Thyroid gland (tissue), 4 donors: Measurements from ENCODE around the gene KCNIP3.

Experiments used
- POLR2A ChIP-seq, 2 donors: fragments of 450-650 bp; IDR thresholded peaks; one replicate each; pipeline ENCODE4 v1.6.1; 2017; ENCODE audit warnings: antibody characterized with exemption in 2 of 2, mild to moderate bottlenecking in 2 of 2, moderate library complexity in 1 of 2
- TF ChIP-seq, protein P1 (sequence below), 6 experiments: fragments of 200-600 bp in 3 of 6; fragments of 450-650 bp in 3 of 6; sonication (generic) in 3 of 6; IDR thresholded peaks; one replicate each; pipeline ENCODE4 v1.5.1; 2016 to 2019; ENCODE audit warnings: antibody characterized with exemption in 6 of 6, mild to moderate bottlenecking in 2 of 6, inconsistent platforms in 1 of 6, moderate library complexity in 1 of 6

DNA sequence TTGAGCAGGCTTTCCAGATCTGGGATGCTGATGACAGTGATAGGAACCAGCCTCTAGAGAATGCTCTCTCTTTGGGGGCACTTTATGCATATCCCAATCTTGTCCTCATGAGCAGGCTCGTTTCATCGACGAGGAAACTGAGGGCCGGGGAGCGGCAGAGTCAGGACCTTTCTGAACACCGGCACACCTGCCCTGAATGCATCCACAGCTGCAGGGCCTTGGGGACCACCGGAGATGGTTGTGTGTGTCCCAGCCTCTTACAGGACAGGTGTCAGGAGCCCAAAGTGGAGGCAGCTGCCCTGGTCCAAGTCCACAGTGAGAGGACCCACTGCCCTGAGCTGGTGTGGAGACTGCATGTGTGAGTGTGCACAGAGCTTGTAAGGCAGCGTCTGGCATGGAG, 57.8 kb downstream of the KCNIP3 start:
- TF ChIP-seq, protein P1, sequence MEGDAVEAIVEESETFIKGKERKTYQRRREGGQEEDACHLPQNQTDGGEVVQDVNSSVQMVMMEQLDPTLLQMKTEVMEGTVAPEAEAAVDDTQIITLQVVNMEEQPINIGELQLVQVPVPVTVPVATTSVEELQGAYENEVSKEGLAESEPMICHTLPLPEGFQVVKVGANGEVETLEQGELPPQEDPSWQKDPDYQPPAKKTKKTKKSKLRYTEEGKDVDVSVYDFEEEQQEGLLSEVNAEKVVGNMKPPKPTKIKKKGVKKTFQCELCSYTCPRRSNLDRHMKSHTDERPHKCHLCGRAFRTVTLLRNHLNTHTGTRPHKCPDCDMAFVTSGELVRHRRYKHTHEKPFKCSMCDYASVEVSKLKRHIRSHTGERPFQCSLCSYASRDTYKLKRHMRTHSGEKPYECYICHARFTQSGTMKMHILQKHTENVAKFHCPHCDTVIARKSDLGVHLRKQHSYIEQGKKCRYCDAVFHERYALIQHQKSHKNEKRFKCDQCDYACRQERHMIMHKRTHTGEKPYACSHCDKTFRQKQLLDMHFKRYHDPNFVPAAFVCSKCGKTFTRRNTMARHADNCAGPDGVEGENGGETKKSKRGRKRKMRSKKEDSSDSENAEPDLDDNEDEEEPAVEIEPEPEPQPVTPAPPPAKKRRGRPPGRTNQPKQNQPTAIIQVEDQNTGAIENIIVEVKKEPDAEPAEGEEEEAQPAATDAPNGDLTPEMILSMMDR (IDR thresholded peaks at IDR 0.05) = no peak
- no peak for TF ChIP-seq POLR2A (IDR thresholded peaks at IDR 0.05)
